ENCODE measurements around the gene CAMK1D.

Gene CAMK1D

DNA sequence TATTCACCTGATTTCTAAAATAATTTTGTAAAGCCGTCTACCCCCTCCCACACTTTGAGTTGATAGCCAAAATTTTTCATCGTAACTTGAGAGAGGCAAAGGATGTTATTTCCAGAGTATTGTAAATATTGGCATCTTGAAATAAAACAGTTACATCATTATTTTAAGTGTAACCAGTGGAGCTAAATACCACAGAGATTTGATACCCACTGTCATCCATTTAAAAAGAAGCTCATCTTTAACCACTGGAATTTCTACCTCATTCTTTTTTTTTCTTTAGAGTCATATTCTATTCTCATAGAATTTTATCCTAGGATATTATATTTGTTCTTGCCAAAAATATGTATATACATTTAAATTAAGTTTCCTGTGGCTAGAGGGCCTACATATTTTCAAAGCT lies 48.6 kb downstream of the CAMK1D start:
- no peak overlapping the region for H3K4me3 ChIP-seq (ENCODE audit: low read depth, low read length)
- DNase-seq (ENCODE audit: low read depth), result no peak
- TF ChIP-seq, protein P1, sequence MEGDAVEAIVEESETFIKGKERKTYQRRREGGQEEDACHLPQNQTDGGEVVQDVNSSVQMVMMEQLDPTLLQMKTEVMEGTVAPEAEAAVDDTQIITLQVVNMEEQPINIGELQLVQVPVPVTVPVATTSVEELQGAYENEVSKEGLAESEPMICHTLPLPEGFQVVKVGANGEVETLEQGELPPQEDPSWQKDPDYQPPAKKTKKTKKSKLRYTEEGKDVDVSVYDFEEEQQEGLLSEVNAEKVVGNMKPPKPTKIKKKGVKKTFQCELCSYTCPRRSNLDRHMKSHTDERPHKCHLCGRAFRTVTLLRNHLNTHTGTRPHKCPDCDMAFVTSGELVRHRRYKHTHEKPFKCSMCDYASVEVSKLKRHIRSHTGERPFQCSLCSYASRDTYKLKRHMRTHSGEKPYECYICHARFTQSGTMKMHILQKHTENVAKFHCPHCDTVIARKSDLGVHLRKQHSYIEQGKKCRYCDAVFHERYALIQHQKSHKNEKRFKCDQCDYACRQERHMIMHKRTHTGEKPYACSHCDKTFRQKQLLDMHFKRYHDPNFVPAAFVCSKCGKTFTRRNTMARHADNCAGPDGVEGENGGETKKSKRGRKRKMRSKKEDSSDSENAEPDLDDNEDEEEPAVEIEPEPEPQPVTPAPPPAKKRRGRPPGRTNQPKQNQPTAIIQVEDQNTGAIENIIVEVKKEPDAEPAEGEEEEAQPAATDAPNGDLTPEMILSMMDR (IDR thresholded peaks at IDR 0.05; ENCODE audit: insufficient read depth, low read depth, low read length, missing control alignments), result no peak

DNA sequence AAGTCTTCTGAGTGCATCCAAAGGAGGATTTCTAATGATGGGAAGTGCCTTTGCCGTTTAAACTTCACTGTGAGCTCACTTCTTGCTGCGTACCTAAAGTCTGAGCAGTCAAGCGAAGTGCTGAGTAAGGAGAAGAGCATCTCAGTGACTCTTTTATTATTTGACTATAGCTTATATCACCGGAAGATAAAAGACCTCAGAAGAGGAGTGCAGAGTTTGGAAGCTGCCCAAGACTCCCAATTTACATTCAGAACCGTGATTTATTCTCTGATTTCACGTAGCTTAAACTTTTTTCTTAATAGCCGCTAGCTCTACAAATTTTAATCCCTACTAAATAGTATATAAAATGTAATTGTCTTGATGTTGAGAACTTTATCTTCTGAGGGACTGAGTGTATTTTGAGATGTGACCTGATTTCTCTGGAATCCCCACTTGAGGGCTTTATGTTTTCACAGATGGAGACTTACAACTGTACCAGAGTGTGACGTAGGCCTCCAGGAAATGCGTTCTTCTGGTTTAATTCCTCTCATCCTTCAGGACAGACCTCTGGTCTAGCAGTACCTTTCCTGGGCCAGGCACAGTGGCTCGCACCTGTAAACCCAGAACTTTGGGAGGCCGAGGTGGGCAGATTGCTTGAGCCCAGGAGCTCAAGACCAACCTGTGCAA lies 51.1 kb downstream of the CAMK1D start:
- no peak overlapping the region for H3K4me3 ChIP-seq (ENCODE audit: low read depth, low read length)
- DNase-seq (ENCODE audit: low read depth), result no peak
- TF ChIP-seq, protein P1 (IDR thresholded peaks at IDR 0.05; ENCODE audit: insufficient read depth, low read depth, low read length, missing control alignments), result no peak

DNA sequence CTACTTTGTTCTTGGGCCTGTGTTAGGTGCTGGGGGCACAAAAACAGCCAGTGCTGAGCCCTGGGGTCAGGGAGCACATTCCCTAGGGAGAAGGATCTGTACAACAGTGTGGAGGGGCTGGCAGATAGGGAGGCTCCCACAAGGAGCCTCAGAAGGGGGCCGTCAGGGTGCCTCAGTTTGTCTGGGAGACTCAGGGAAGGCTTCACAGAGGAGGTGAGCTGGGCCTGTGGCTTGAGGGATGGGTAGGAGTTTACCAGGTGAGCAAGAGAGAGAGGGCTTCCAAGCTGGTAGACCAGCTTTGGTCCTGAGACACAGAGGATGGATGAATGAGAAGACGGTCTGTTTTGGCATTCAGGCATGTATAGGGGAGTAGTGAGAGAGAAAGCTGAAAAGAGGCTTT lies 52.1 kb downstream of the CAMK1D start:
- H3K4me3 ChIP-seq (ENCODE audit: low read depth, low read length), result no peak overlapping the region
- no peak for DNase-seq (ENCODE audit: low read depth)
- TF ChIP-seq, protein P1 (IDR thresholded peaks at IDR 0.05; ENCODE audit: insufficient read depth, low read depth, low read length, missing control alignments), result no peak

DNA sequence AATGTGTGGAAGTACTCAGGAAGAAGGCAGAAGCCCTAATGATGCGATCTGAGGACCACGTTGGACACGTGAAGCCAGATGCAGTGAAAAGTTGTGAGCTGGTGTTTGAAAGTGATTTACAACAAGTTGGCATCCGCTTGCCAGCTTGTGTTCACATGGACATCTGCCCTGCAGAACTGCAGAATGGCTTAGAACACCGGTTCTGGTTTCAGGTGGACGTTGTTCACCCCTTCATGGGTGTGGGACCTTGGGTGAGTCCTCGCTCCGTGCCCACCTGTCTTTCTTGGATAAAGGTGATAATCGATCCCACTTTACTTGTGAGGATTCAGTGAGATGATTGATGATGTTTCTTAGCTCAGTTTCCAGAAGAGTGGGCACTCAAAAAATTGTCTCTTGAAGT lies 53.8 kb downstream of the CAMK1D start:
- DNase-seq (ENCODE audit: low read depth), result no peak
- TF ChIP-seq, protein P1 (IDR thresholded peaks at IDR 0.05; ENCODE audit: insufficient read depth, low read depth, low read length, missing control alignments), result no peak
- H3K4me3 ChIP-seq (ENCODE audit: low read depth, low read length), result no peak overlapping the region

DNA sequence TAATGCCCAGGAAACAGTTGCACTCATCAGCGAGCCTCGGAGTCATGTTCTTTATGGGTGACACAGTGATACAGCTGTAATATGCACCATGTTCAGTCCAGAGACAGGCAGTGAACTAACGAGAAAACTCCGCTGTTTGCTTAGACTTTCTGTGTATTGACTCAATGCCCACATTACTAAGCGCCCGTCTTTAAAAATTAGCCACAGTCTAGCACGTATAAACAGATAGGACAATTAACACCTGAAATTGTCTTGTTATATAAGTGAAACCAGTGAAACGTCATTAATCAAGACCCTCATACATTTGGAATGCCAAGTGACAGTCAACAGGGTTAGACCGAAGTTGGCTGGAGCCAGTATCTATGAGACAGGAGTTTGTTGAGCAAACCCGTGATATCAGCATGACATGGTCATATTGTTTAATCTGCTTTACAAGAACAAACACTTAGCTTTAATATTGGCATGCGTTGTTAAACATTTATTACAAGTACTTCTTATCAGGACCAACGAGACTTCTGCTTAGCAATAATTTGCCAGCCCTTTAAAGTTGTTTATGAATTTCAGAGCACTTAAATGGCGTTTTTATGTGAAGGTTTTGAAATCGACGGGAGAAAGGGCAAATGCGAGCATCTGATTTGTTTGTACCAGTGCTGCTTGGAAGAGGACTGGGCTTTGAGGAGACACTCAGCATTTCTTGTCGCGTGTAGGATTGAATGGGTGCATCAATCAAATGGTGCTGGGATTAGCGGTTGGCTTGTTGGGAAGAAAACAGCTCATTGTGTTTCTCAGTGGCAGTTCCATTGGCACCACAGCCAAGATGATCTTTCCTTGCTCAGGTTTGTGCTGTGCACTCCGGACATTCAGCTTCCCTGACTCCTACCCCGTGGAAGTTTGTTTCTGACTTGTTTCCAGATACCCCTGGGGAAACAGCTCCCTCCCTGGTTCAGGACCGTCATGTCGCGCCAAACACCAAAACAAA lies 56.3 kb downstream of the CAMK1D start:
- DNase-seq (ENCODE audit: low read depth), result no peak
- H3K4me3 ChIP-seq (ENCODE audit: low read depth, low read length), result no peak overlapping the region
- TF ChIP-seq, protein P1 (IDR thresholded peaks at IDR 0.05; ENCODE audit: insufficient read depth, low read depth, low read length, missing control alignments), result no peak

DNA sequence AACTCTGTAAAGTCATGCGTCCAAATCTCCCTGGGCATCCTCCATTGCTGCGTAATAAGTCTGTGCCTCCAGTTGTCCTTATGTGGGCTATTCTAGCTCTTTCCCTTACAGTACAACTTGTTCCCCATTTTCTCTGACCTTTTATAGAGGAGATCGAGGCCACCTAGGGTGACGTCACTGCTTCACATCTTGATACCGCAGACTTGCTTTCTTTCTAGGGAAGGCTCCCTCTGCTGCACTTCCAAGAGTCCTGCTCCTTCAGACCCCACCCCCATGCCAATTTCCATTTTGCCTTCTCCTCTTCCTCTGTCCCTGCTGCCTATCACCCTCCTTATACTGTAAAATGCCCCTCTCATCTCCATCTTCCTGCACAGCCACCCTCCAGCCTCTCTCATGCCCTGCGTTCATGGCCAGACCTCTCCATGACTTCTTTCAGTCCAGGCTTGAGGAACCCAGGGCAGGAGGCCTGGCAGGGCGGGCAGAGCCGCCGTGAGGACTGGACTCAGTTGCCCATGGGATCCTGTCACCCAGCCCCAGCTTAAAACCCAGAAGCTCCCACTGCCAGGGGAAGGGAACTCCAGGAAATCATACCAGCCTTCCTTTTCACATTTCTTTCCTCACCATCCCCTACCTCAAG lies 57.5 kb downstream of the CAMK1D start:
- TF ChIP-seq, protein P1 (IDR thresholded peaks at IDR 0.05; ENCODE audit: insufficient read depth, low read depth, low read length, missing control alignments), result no peak

More for the DNA sequence above, 57.5 kb downstream of the CAMK1D start:
- DNase-seq (ENCODE audit: low read depth), result no peak
- no peak overlapping the region for H3K4me3 ChIP-seq (ENCODE audit: low read depth, low read length)
